Chondrocyte (in vitro differentiated cells): ENCODE results near the gene GFAP. TPM values are rescaled to one million over a fixed set of nuclear protein-coding genes. Genes with fewer than 3 reads are reported as not detected.

Experiments
- DNase-seq: peaks from one replicate; pipeline ENCODE4 v3.0.0; 2021; ENCODE audit warnings: mixed read lengths, low spot score
- H3K27ac Mint-ChIP-seq: one replicate; pipeline ENCODE4 v1.8.0; 2021; ENCODE audit warnings: mild to moderate bottlenecking, moderate library complexity, mixed read lengths; ENCODE audit not compliant: unreplicated experiment
- H3K27me3 Mint-ChIP-seq: 2 replicates; pipeline ENCODE4 v1.8.0; 2021; ENCODE audit warnings: low read depth, mixed read lengths
- H3K36me3 Mint-ChIP-seq: 2 replicates; pipeline ENCODE4 v1.8.0; 2021; ENCODE audit warnings: low read depth, mixed read lengths
- H3K4me1 Mint-ChIP-seq: 2 replicates; pipeline ENCODE4 v1.8.0; 2021; ENCODE audit warnings: low read depth, mild to moderate bottlenecking, mixed read lengths
- H3K4me3 Mint-ChIP-seq: one replicate; pipeline ENCODE4 v1.8.0; 2021; ENCODE audit warnings: mild to moderate bottlenecking, moderate library complexity, mixed read lengths; ENCODE audit not compliant: unreplicated experiment
- H3K9me3 Mint-ChIP-seq: 2 replicates; pipeline ENCODE4 v1.8.0; 2021; ENCODE audit warnings: low read depth, mixed read lengths
- total RNA-seq: library from RNA; stranded (reverse); gene quantifications from 3 replicates; pipeline ENCODE4 v1.2.1, GENCODE V29; 2021
- TF ChIP-seq, protein P1 (sequence below): fragments of 200-600 bp; sonication (generic); IDR thresholded peaks from 2 replicates; pipeline ENCODE4 v1.5.0; 2021; ENCODE audit warnings: antibody characterized with exemption, mild to moderate bottlenecking, moderate library complexity

Gene GFAP
- total RNA-seq, 1 donor from 2014 or later, result 0.55 TPM

DNA sequence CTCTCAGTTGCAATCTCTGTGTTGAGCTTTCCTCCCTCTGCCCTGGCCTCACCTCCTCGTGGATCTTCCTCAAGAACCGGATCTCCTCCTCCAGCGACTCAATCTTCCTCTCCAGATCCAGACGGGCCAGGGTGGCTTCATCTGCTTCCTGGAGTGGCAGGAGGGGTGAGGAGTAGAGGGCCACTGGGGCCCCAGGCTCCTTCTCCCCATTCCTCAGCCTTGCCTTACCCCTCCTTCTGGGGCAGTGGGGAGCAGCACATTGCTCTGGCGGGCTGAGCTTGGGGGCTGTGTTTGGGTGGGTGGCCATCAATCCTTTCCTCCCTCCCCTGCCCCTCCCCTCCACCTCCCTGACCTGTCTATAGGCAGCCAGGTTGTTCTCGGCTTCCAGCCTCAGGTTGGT, 1.6 kb downstream of the GFAP start:
- TF ChIP-seq, protein P1, sequence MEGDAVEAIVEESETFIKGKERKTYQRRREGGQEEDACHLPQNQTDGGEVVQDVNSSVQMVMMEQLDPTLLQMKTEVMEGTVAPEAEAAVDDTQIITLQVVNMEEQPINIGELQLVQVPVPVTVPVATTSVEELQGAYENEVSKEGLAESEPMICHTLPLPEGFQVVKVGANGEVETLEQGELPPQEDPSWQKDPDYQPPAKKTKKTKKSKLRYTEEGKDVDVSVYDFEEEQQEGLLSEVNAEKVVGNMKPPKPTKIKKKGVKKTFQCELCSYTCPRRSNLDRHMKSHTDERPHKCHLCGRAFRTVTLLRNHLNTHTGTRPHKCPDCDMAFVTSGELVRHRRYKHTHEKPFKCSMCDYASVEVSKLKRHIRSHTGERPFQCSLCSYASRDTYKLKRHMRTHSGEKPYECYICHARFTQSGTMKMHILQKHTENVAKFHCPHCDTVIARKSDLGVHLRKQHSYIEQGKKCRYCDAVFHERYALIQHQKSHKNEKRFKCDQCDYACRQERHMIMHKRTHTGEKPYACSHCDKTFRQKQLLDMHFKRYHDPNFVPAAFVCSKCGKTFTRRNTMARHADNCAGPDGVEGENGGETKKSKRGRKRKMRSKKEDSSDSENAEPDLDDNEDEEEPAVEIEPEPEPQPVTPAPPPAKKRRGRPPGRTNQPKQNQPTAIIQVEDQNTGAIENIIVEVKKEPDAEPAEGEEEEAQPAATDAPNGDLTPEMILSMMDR, result no peak
- Mint-ChIP-seq H3K4me3 (no peak overlapping the region), H3K27ac (no peak overlapping the region), H3K4me1 (peaks cover 49% of the 10 kb centered on the region), H3K27me3 (no peaks in the 10 kb centered on the region), H3K36me3 (no peaks in the 10 kb centered on the region), H3K9me3 (no peaks in the 10 kb centered on the region)
- peak; percentile 54 for DNase-seq

DNA sequence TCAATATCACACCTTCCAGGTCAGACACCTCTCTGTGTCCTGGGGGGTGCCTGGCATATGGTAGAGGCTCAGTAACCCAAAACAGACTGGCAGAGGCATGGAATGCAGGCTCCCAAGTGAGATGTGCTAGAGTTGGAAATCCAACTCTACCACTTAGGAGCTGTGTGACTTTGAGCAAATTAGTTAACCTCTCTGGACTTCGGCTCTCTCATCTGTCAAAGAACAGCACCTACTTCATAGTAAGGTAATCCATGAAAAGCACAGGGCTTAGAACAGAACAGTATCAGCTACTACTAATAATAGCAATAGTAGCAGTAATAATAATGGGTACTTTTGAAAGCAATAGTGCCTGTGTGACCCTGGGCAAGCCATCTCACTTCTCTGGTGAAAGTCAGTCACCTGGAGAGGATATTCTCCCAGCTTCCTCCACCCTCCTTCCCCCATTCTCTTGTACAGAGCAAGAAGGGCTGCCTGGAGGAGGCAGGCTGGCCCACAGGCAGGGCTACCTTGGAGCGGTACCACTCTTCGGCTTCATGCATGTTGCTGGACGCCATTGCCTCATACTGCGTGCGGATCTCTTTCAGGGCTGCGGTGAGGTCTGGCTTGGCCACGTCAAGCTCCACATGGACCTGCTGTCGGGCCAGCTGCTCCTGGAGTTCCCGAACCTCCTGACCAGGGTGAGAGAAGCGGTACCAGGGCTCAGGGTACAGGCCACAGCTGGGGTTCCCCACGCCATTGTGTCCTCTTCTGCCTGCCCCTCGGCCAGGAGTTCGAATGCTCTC, 2.3 kb downstream of the GFAP start:
- no peaks in the 10 kb centered on the region for H3K27me3 Mint-ChIP-seq
- no peak overlapping the region for H3K27ac Mint-ChIP-seq
- TF ChIP-seq, protein P1, result no peak
- peaks cover 49% of the 10 kb centered on the region for H3K4me1 Mint-ChIP-seq
- no peaks in the 10 kb centered on the region for H3K36me3 Mint-ChIP-seq
- H3K4me3 Mint-ChIP-seq, result no peak overlapping the region
- H3K9me3 Mint-ChIP-seq, result no peaks in the 10 kb centered on the region
- DNase-seq, result peak; percentile 81

DNA sequence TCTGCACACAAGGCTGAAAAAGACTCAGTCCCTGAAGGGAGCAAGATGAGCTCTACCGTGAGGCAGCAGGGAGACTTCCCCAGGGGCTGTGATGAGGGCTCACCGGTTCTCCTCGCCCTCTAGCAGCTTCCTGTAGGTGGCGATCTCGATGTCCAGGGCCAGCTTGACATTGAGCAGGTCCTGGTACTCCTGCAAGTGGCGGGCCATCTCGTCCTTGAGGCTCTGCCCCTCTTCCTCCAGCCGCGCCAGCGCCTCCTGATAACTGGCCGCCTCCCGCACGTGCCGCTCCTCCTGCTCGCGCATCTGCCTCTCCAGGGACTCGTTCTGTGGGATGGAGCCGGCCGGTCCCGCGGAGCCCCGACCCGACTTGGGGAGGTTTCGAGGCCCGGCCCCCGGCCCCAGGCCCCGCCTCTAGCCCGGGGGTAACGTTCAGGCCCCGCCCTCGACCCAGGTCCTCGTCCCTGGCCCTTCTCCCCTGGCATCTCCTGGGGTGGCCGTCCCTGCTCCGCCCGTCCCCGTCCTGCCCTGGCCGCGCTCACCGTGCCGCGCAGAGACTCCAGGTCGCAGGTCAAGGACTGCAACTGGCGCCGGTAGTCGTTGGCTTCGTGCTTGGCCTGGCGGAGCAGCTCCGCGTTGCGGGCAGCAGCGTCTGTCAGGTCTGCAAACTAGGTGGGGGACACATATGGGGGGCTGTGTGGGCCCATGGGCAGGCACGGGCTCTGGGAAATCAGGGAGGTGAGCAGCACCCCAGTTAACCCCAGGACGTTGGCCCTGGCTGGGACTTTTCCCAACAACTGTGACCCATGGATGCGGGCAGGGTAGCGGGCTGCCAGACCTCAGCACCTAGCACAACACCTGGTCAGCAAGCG, 3.9 kb downstream of the GFAP start:
- Mint-ChIP-seq H3K27me3 (no peaks in the 10 kb centered on the region), H3K4me1 (peaks cover 37% of the 10 kb centered on the region), H3K36me3 (no peaks in the 10 kb centered on the region), H3K9me3 (no peaks in the 10 kb centered on the region), H3K4me3 (no peak overlapping the region), H3K27ac (peak overlapping the region; percentile 25)
- DNase-seq, result peak; percentile 94
- TF ChIP-seq, protein P1, result peak; percentile 70

DNA sequence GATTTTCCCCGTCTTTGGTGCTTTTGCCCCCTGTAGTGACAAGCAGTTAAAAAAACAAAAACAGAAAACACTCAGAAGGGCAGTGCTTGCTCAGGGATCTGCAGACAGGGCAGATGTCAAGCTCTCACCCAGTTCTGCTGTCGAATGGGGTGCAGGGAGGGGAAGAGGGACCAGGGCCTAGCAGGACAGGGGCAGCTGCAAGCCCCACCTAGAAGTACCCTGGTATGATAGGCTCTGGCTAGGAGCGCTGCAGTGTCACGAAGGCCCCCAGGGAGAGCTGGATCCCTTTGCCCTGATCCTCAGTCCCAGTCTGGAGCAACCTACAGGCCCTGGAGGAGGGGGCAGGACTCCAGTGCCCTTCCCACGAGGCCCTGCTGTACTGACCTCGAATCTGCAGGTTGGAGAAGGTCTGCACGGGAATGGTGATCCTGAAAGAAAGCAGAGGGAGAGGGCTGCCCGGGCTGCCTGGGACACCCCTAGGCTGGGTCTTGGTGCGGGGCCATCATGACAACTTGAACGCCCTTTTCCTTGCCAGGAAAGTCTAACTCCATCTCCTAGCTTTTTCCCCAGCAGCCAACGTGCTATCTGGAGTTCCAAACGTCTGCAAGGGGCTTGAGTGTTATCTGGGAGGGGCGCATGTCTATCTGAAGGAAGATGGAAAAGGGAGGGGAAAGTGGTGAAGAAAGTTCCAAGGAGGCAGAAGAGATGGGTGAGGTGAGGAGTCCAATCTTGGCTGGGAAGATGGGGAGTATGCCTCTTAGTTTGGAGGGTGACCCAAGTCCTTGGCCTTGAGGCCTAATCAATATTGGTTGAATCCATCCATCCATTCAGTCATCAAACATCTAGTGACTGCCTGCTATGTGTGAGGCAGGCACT, 4.8 kb downstream of the GFAP start:
- Mint-ChIP-seq H3K36me3 (no peaks in the 10 kb centered on the region), H3K27me3 (no peaks in the 10 kb centered on the region), H3K9me3 (no peaks in the 10 kb centered on the region), H3K4me1 (peaks cover 37% of the 10 kb centered on the region), H3K4me3 (no peak overlapping the region), H3K27ac (peak overlapping the region; percentile 88)
- TF ChIP-seq, protein P1, result no peak
- peak; percentile 53 for DNase-seq
